Neural cell (in vitro differentiated cells): Measurements from ENCODE around the gene CDK11A. TPM values are rescaled to one million over a fixed set of nuclear protein-coding genes. Genes with fewer than 3 reads are reported as not detected.
"Not testable (repeated sequence)": the region's sequence is repeated elsewhere in the genome, so short reads cannot be mapped to it uniquely, and the experiment has no call there.

Experiments used
- H2AFZ ChIP-seq: fragments of 200-600, 300-800 bp; sonication (generic), shearing (Covaris generic); 2 replicates; pipeline ENCODE4 v1.6.0; 2014; ENCODE audit warnings: low read depth, mild to moderate bottlenecking, antibody characterized with exemption, low read length, moderate library complexity
- H3F3A ChIP-seq: fragments of 200-600 bp; shearing (Covaris generic); 2 replicates; pipeline ENCODE4 v1.6.1; 2016; ENCODE audit warnings: mild to moderate bottlenecking, moderate library complexity, mixed read lengths, antibody characterized with exemption, low read length; ENCODE audit not compliant: insufficient read depth, poor library complexity, severe bottlenecking
- H3K27ac ChIP-seq: fragments of 200-600, 300-800 bp; sonication (generic), shearing (Covaris generic); 2 replicates; pipeline ENCODE4 v1.5.1; 2014; ENCODE audit warnings: mild to moderate bottlenecking, low read length, moderate library complexity
- H3K27me3 ChIP-seq: fragments of 300-800, 200-600 bp; sonication (generic), shearing (Covaris generic); 2 replicates; pipeline ENCODE4 v1.6.0; 2014; ENCODE audit warnings: mild to moderate bottlenecking, low read depth, low read length, moderate library complexity; ENCODE audit not compliant: insufficient read depth
- H3K36me3 ChIP-seq: fragments of 300-800, 200-600 bp; sonication (generic), shearing (Covaris generic); 2 replicates; pipeline ENCODE4 v1.5.1; 2014; ENCODE audit warnings: mild to moderate bottlenecking, antibody characterized with exemption, low read length, moderate library complexity; ENCODE audit not compliant: insufficient read depth
- H3K4me2 ChIP-seq: fragments of 300-800, 200-600 bp; sonication (generic), shearing (Covaris generic); 2 replicates; pipeline ENCODE4 v1.6.0; 2014; ENCODE audit warnings: mild to moderate bottlenecking, low read length
- H3K4me3 ChIP-seq: fragments of 300-800, 200-600 bp; sonication (generic), shearing (Covaris generic); 2 replicates; pipeline ENCODE4 v1.5.1; 2014; ENCODE audit warnings: mild to moderate bottlenecking, low read length, moderate library complexity
- H3K79me2 ChIP-seq: fragments of 200-600 bp; shearing (Covaris generic); replicated peaks from 2 replicates; pipeline ENCODE4 v1.6.0; 2014; ENCODE audit warnings: mild to moderate bottlenecking, low read length, moderate library complexity; ENCODE audit not compliant: insufficient read depth
- H3K9ac ChIP-seq: fragments of 300-800, 200-600 bp; sonication (generic), shearing (Covaris generic); 2 replicates; pipeline ENCODE4 v1.6.1; 2016; ENCODE audit warnings: mild to moderate bottlenecking, low read length, mixed read lengths
- H3K9me2 ChIP-seq: fragments of 200-600 bp; shearing (Covaris generic); 2 replicates; pipeline ENCODE4 v1.6.1; 2016; ENCODE audit warnings: mild to moderate bottlenecking, low read length, mixed read lengths; ENCODE audit not compliant: insufficient read depth
- H3K9me3 ChIP-seq: fragments of 200-600, 300-800 bp; sonication (generic), shearing (Covaris generic); 2 replicates; pipeline ENCODE4 v1.6.1; 2016; ENCODE audit warnings: mild to moderate bottlenecking, mixed run types, low read length, moderate library complexity, mixed read lengths
- H4K20me1 ChIP-seq: fragments of 200-600 bp; shearing (Covaris generic); 2 replicates; pipeline ENCODE4 v1.6.1; 2016; ENCODE audit warnings: mild to moderate bottlenecking, mixed run types; ENCODE audit not compliant: insufficient read depth
- EP300 ChIP-seq: fragments of 450-650 bp; conservative IDR thresholded peaks from 2 replicates; pipeline ENCODE4 v1.6.1; 2014; ENCODE audit warnings: antibody characterized with exemption, mild to moderate bottlenecking, moderate library complexity; ENCODE audit not compliant: poor library complexity, severe bottlenecking
- EZH2 ChIP-seq: fragments of 200-600, 300-800 bp; shearing (Covaris generic), sonication (generic); IDR thresholded peaks from 2 replicates; pipeline ENCODE4 v1.6.1; 2014; ENCODE audit warnings: antibody characterized with exemption, low read length, borderline replicate concordance, mild to moderate bottlenecking; ENCODE audit not compliant: insufficient read depth, poor library complexity, severe bottlenecking
- POLR2AphosphoS5 ChIP-seq: IDR thresholded peaks from 2 replicates; pipeline ENCODE4 v1.6.1; 2012
- RAD21 ChIP-seq: fragments of 450-650 bp; conservative IDR thresholded peaks from 2 replicates; pipeline ENCODE4 v1.6.1; 2014; ENCODE audit warnings: antibody characterized with exemption, mild to moderate bottlenecking, moderate library complexity
- SMC3 ChIP-seq: fragments of 450-650 bp; conservative IDR thresholded peaks from 2 replicates; pipeline ENCODE4 v1.6.1; 2014; ENCODE audit warnings: antibody characterized with exemption, mild to moderate bottlenecking, moderate library complexity; ENCODE audit not compliant: poor library complexity
- polyA plus RNA-seq: library from polyadenylated mRNA; depleted of rRNA; stranded (reverse); fragments of >200 nt; gene quantifications from 2 replicates; pipeline ENCODE4 v1.2.3, GENCODE V29; 2014

Gene CDK11A
- polyA plus RNA-seq, 1 donor from 2014 or later, result 20.2 TPM

DNA sequence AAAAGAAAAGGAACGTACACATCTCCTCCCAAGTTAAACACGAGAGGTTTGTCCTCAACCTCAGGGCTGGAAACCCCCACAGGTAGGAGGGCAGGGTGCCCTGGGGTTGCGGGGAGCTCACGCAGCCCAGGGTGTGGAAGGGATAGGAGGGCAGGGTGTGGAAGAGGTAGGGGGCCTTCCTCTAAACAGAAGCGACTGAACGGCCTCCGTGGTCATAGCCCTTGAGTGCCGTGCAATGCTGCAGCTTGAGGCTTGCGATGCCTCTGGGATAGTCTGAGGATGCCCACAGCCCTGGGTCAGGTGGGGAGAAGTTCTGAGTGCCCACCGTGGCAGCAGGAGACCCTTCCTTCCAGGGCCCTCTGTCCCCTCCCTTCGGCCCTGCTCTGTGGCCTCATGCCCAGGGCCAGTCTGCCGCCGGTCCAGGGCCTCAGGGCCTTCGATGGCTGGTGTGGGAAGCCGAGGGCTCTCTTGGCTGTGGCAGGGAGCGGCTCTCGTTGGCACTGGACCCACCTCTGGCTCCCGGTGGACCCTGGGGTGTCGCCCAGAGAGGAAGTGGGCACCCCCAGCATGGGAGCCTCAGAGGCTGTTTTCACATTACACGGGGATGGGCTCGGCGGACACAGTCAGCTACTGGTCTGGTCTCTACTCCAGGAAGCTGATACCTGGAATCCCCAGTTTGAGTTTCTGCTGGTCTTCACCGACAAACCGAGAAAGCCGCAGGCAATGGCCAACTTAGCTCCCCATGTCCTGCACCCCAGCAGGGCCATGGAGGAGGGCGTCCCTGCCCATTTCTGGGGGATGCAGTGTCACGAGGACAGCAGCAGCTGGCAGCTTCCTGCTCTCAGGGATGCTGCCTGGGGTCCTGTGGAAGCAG, 59.0 kb downstream of the CDK11A start:
- H2AFZ ChIP-seq, result no peak overlapping the region
- no peaks in the 10 kb centered on the region for H3K9me2 ChIP-seq
- H3K4me3 ChIP-seq, result no peak overlapping the region
- H3K79me2 ChIP-seq, result no peaks in the 10 kb centered on the region
- no peak overlapping the region for H3K9ac ChIP-seq
- H3K27me3 ChIP-seq, result no peaks in the 10 kb centered on the region
- H3K36me3 ChIP-seq, result no peaks in the 10 kb centered on the region
- no peak for TF ChIP-seq EZH2
- TF ChIP-seq SMC3, result no peak
- no peak for TF ChIP-seq RAD21
- no peak for TF ChIP-seq POLR2AphosphoS5
- no peak for TF ChIP-seq EP300
- no peak overlapping the region for H3K4me2 ChIP-seq
- no peaks in the 10 kb centered on the region for H3K9me3 ChIP-seq
- no peaks in the 10 kb centered on the region for H3F3A ChIP-seq
- no peaks in the 10 kb centered on the region for H4K20me1 ChIP-seq
- no peak overlapping the region for H3K27ac ChIP-seq

GRCh38 chr1:1664318-1664717, 59.8 kb downstream of the CDK11A start:
- not testable (repeated sequence) for H4K20me1 ChIP-seq, H3K9me3 ChIP-seq, H3K4me3 ChIP-seq, H3K79me2 ChIP-seq, H3K4me2 ChIP-seq, H3K27me3 ChIP-seq, H3K27ac ChIP-seq, H3K36me3 ChIP-seq, H3K9ac ChIP-seq, H3F3A ChIP-seq, H2AFZ ChIP-seq, H3K9me2 ChIP-seq

DNA sequence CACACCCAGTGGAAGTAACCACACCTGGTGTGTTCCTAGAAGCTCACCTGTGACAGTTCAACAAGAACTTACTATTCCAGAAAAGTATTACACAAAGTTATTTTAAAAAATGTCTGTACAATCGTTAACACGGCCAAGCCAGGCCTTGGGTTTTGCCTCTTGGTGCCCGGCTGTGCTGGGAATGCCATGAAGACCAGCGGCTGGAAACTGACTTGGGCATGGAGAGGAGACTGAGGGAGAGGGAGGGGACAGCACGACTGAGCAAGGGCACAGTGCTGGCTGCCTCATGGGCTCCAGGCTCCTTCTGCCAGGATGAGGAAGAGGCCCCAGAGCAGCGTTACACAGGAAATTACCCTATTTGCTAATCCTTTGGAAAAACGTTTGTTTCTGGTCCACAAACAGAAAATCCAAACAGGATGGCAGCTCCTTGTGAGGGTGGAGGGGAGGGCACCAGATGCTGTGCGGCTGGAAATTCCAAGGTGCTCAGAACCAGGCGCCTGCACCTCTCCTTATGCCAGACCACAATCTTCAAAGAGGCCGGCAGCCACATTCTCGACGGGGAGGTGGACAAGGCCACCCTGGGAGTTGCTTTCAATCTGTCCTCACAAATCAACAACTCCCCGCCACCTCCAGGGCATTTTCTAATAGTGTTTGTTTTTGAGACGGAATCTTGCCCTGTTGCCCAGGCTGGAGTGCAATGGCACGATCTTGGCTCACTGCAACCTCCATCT, 61.2 kb downstream of the CDK11A start:
- H3K27ac ChIP-seq, H3K27me3 ChIP-seq, H2AFZ ChIP-seq, H3K9me3 ChIP-seq, H4K20me1 ChIP-seq, H3K4me3 ChIP-seq, H3F3A ChIP-seq, H3K9me2 ChIP-seq, H3K4me2 ChIP-seq, H3K79me2 ChIP-seq, H3K9ac ChIP-seq, H3K36me3 ChIP-seq: not testable (repeated sequence)

DNA sequence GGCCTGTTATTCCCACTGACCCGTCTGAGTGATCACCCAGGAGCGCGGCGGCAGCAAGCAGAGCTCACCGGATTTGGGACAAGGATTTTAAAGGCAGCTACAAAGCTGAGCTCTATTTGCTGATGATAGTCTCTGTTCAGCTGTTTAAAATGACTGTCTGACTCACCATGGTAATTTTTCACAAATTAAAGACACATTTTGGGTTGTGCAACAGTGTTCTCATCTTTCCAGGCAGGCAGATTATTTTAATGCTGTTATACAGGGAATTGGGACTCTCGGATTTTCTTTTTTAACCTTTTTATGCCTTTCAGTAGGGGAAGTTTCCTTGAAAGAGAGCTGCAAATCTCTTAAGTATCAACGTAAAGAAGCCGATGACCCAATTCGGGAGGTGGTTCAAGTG, 61.8 kb downstream of the CDK11A start:
- not testable (repeated sequence) for H3K79me2 ChIP-seq, H3K9me2 ChIP-seq, H3K27me3 ChIP-seq, H2AFZ ChIP-seq, H3K4me3 ChIP-seq, H3K36me3 ChIP-seq, H3K4me2 ChIP-seq, H4K20me1 ChIP-seq, H3K27ac ChIP-seq, H3K9me3 ChIP-seq, H3F3A ChIP-seq, H3K9ac ChIP-seq
